ENCODE measurements around the gene NCAPD2. TPM values are rescaled to one million over a fixed set of nuclear protein-coding genes. Genes with fewer than 3 reads are reported as not detected.

NCAPD2 gene
- total and polyA plus RNA-seq, 7 donors = 9.0 to 89.5 (median 13.3) TPM

DNA sequence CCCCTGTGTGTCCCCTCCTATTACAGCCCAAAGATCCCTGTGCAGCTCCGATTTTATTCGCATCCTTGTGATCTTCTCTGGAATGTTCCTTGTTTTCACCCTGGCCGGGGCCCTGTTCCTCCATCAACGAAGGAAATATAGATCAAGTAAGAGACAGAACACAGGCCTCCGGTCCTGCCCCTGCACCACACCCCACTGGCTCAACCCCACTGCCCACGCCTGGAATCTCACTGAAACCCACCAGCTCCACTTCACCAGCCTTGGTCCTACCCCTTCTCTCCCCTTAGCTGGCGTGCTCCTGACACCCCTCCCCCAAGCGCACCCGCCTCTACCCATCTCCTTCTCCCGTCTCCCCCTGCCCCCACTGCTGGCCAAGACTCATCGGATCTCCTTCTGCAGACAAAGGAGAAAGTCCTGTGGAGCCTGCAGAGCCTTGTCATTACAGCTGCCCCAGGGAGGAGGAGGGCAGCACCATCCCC lies 43.0 kb upstream of the NCAPD2 start:
- peak; percentile 83 for DNase-seq
- 6 to 13% methylated on average over 11 of the region's 11 CpGs for WGBS, 2 donors
- TF ChIP-seq, protein P1, sequence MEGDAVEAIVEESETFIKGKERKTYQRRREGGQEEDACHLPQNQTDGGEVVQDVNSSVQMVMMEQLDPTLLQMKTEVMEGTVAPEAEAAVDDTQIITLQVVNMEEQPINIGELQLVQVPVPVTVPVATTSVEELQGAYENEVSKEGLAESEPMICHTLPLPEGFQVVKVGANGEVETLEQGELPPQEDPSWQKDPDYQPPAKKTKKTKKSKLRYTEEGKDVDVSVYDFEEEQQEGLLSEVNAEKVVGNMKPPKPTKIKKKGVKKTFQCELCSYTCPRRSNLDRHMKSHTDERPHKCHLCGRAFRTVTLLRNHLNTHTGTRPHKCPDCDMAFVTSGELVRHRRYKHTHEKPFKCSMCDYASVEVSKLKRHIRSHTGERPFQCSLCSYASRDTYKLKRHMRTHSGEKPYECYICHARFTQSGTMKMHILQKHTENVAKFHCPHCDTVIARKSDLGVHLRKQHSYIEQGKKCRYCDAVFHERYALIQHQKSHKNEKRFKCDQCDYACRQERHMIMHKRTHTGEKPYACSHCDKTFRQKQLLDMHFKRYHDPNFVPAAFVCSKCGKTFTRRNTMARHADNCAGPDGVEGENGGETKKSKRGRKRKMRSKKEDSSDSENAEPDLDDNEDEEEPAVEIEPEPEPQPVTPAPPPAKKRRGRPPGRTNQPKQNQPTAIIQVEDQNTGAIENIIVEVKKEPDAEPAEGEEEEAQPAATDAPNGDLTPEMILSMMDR (IDR thresholded peaks at IDR 0.05) = no peak
- TF ChIP-seq EP300 (IDR thresholded peaks at IDR 0.05) (no peak), POLR2A (IDR thresholded peaks at IDR 0.05) (no peak), POLR2AphosphoS5 (IDR thresholded peaks at IDR 0.05) (no peak)

GRCh38 chr12:6451348-6452244 lies 42.3 kb upstream of the NCAPD2 start, which contains the start of gene TAPBPL:
TAPBPL (plus strand) TSS chr12:6452042; CDS start chr12:6452249, 207 bp downstream.
- Histone ChIP-seq H3K4me3 (peak within 1 kb of the TSS; percentile 53 to 80 (median 60)), H3K36me3 (peaks cover 0 to 31% (median 13%) of the 10 kb centered on the region in 4 donors), H3K27ac (peak within 1 kb of the TSS; percentile 90 to 98 (median 94)), H3K9me3 (no peaks in the 10 kb centered on the region), H3K27me3 (no peaks in the 10 kb centered on the region), H3K4me1 (peaks cover 0 to 43% (median 37%) of the 10 kb centered on the region in 4 donors)
- 1% methylated on average over 27 of the region's 27 CpGs for WGBS, 2 donors
- TF ChIP-seq EP300 (IDR thresholded peaks at IDR 0.05) (peak in 1 of 4 donors; percentile 9), POLR2AphosphoS5 (IDR thresholded peaks at IDR 0.05) (peak; percentile 84 to 93 (median 90)), POLR2A (IDR thresholded peaks at IDR 0.05) (peak; percentile 83 to 84)
- TF ChIP-seq, protein P1 (IDR thresholded peaks at IDR 0.05) = no peak
- intact Hi-C loops (cut with DNase I) = loop anchor here (2.0 to 5.0 kb wide), 4 partner anchors 19 to 129 kb away; partner anchors contain the start of gene VAMP1
- DNase-seq = peak; percentile 93

More for the DNA sequence above, 43.0 kb upstream of the NCAPD2 start:
- Histone ChIP-seq H3K4me1 (peaks cover 0 to 43% (median 37%) of the 10 kb centered on the region in 4 donors), H3K9me3 (no peaks in the 10 kb centered on the region), H3K36me3 (peaks cover 0 to 36% (median 15%) of the 10 kb centered on the region in 4 donors), H3K4me3 (peak overlapping the region; percentile 53 to 80 (median 60)), H3K27ac (peak overlapping the region; percentile 90 to 98 (median 94)), H3K27me3 (no peaks in the 10 kb centered on the region)
- intact Hi-C loops (cut with DNase I) = loop anchor here (2.0 to 5.0 kb wide), 4 partner anchors 20 to 129 kb away; partner anchors contain the start of gene VAMP1

GRCh38 chr12:6452245-6452943 lies 41.5 kb upstream of the NCAPD2 start:
- Histone ChIP-seq H3K27me3 (no peaks in the 10 kb centered on the region), H3K4me1 (peaks cover 0 to 43% (median 37%) of the 10 kb centered on the region in 4 donors), H3K9me3 (no peaks in the 10 kb centered on the region), H3K4me3 (peak overlapping the region; percentile 53 to 80 (median 60)), H3K36me3 (peaks cover 0 to 31% (median 20%) of the 10 kb centered on the region in 4 donors), H3K27ac (peak overlapping the region; percentile 90 to 98 (median 94))
- intact Hi-C loops (cut with DNase I) = loop anchor here (5.0 kb wide), 2 partner anchors 60 to 130 kb away; no protein-coding TSS in a partner anchor
- DNase-seq = peak; percentile 79
- TF ChIP-seq EP300 (IDR thresholded peaks at IDR 0.05) = no peak
- no peak for TF ChIP-seq POLR2A (IDR thresholded peaks at IDR 0.05)
- peak in 2 of 4 donors; percentile 9 to 14 for TF ChIP-seq POLR2AphosphoS5 (IDR thresholded peaks at IDR 0.05)
- TF ChIP-seq, protein P1 (IDR thresholded peaks at IDR 0.05) = no peak
- WGBS, 2 donors = 0 to 7% methylated on average over 9 of the region's 9 CpGs

DNA sequence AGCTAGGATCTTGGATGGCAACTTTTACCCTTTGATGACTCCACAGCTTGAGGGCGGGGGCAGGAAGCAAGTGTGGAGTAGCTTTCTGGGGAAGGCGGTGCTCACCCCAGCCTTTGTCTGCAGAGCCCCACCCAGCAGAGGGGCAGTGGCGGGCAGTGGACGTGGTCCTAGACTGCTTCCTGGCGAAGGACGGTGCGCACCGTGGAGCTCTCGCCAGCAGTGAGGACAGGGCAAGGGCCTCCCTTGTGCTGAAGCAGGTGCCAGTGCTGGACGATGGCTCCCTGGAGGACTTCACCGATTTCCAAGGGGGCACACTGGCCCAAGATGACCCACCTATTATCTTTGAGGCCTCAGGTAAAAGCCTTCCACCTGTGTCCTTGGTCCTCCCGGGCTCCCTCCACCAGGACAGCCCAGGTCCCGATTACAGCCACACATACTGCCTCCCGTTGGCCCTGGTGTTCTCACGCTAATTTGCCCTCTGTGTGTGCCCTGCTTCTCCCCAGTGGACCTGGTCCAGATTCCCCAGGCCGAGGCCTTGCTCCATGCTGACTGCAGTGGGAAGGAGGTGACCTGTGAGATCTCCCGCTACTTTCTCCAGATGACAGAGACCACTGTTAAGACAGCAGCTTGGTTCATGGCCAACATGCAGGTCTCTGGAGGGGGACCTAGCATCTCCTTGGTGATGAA lies 40.8 kb upstream of the NCAPD2 start:
- intact Hi-C loops (cut with DNase I) = loop anchor here (5.0 kb wide), 2 partner anchors 61 to 131 kb away; no protein-coding TSS in a partner anchor

More for the DNA sequence above, 40.8 kb upstream of the NCAPD2 start:
- TF ChIP-seq EP300 (IDR thresholded peaks at IDR 0.05) (no peak), POLR2AphosphoS5 (IDR thresholded peaks at IDR 0.05) (peak in 2 of 4 donors; percentile 10 to 51), POLR2A (IDR thresholded peaks at IDR 0.05) (no peak)
- TF ChIP-seq, protein P1 (IDR thresholded peaks at IDR 0.05) = no peak
- DNase-seq = no peak
- 20 to 48% methylated on average over 17 of the region's 17 CpGs for WGBS, 2 donors
- Histone ChIP-seq H3K4me3 (peak overlapping the region; percentile 53 to 80 (median 60)), H3K4me1 (peaks cover 0 to 43% (median 36%) of the 10 kb centered on the region in 4 donors), H3K27ac (peak overlapping the region; percentile 90 to 98 (median 94)), H3K27me3 (no peaks in the 10 kb centered on the region), H3K36me3 (peaks cover 0 to 32% (median 26%) of the 10 kb centered on the region in 4 donors), H3K9me3 (no peaks in the 10 kb centered on the region)
